Sigmoid colon (tissue), 7 donors: Measurements from ENCODE around the gene JAKMIP2. TPM values are rescaled to one million over a fixed set of nuclear protein-coding genes. Genes with fewer than 3 reads are reported as not detected.
A peak's percentile ranks its signal among the peaks of the same experiment; 100 is the strongest.

Source experiments
- DNase-seq: peaks from one replicate; pipeline ENCODE4 v3.0.0-alpha.2; 2019
- H3K27ac ChIP-seq, 4 donors: fragments of 200-600 bp; sonication (generic); one replicate each; pipeline ENCODE4 v1.5.1; 2016 to 2019; ENCODE audit warnings: mild to moderate bottlenecking in 1 of 4
- H3K27me3 ChIP-seq, 3 donors: fragments of 200-600 bp; sonication (generic); one replicate each; pipeline ENCODE4 v1.5.1; 2019; ENCODE audit warnings: mild to moderate bottlenecking in 1 of 3
- H3K36me3 ChIP-seq, 4 donors: fragments of 200-600 bp; sonication (generic); one replicate each; pipeline ENCODE4 v1.5.1; 2016 to 2019
- H3K4me1 ChIP-seq, 4 donors: fragments of 200-600 bp; sonication (generic); one replicate each; pipeline ENCODE4 v1.5.1; 2017 to 2019
- H3K4me3 ChIP-seq, 4 donors: fragments of 200-600 bp; sonication (generic); one replicate each; pipeline ENCODE4 v1.5.1; 2017 to 2019; ENCODE audit warnings: mild to moderate bottlenecking in 2 of 4, moderate library complexity in 1 of 4
- H3K9me3 ChIP-seq, 4 donors: fragments of 200-600 bp in 3 of 4; sonication (generic) in 3 of 4; one replicate each; pipeline versions ENCODE4 v1.5.1 to v1.6.1; 2013 to 2019
- CTCF ChIP-seq, 4 experiments: fragments of 450-650 bp in 3 of 4; fragments of 200-600 bp in 1 of 4; IDR thresholded peaks; one replicate each; pipeline ENCODE4 v1.5.1; 2016 to 2019; ENCODE audit warnings: antibody characterized with exemption in 4 of 4, mild to moderate bottlenecking in 3 of 4, moderate library complexity in 2 of 4
- EP300 ChIP-seq, 4 donors: sonication (generic); formaldehyde crosslinking; IDR thresholded peaks; one replicate each; pipeline ENCODE4 v1.6.1; 2017; ENCODE audit warnings: antibody characterized with exemption in 4 of 4
- POLR2A ChIP-seq, 2 donors: fragments of 450-650 bp; IDR thresholded peaks; one replicate each; pipeline ENCODE4 v1.6.1; 2016; ENCODE audit warnings: antibody characterized with exemption in 2 of 2, mild to moderate bottlenecking in 2 of 2, moderate library complexity in 2 of 2
- POLR2AphosphoS5 ChIP-seq, 4 donors: sonication (generic); formaldehyde crosslinking; IDR thresholded peaks; one replicate each; pipeline ENCODE4 v1.6.1; 2017; ENCODE audit warnings: antibody characterized with exemption in 4 of 4
- WGBS, 2 donors: extraction: QIAGEN DNeasy Blood & Tissue Kit; methylation state at CpG; one replicate each; pipeline ENCODE4 v1.1.7; 2013; 5-methylcytosine and 5-hydroxymethylcytosine counted together
- intact Hi-C: fragments of 100-400 bp; cut with DNase I; formaldehyde crosslinking; loops from one replicate; pipeline ENCODE4 v1.15.1; 2023
- polyA plus RNA-seq, 3 donors: library from polyadenylated mRNA; stranded (reverse); fragments of 200-250 nt; gene quantifications; one replicate each; pipeline ENCODE4 v1.2.3, GENCODE V29; 2013
- total RNA-seq, 4 donors: library from RNA; depleted of rRNA; stranded (reverse); fragments of >200 nt; gene quantifications; one replicate each; pipeline ENCODE4 v1.1.0, GENCODE V29; 2016
- donor health status: healthy with polysubstance abuse.
- donor health status: Bipolar disorder and iron deficiency.
- donor health status: healthy.

JAKMIP2 gene
- total and polyA plus RNA-seq, 7 donors: under 0.01 to 8.9 (median 2.8) TPM; not detected in 1

DNA sequence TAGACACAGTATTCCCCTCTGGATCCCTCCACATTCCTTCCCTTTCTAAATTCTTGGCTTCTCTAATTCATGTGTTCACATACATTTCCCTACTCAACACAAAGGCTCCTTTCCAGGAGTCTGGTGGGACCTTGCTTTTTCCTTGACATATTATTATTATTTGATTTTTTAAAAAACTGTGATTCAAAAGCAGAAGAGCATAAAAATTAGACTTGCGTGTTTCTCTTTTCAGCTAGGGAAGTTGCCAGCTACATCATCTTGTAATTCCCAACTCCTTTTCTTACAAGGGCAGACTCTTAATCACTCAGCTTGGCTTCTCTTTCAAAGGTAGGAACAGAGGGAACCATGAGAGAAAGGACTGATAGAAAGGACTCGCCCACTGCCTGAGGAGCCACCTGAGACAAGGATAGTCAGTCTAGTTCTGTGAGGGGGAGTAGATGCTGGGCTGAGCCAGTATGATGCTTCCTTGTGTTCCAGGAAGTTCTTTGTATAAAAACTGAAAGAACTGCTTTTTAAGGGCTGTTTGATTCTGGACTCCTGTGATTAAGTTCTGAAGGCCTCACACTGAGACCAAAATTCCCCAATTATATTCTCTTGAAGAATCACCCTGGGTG is 221.7 kb downstream of the JAKMIP2 start:
- 65 to 83% methylated on average over 2 of the region's 2 CpGs for WGBS, 2 donors
- no peak overlapping the region for H3K4me3 ChIP-seq
- no peaks in the 10 kb centered on the region for H3K9me3 ChIP-seq
- no peaks in the 10 kb centered on the region for H3K36me3 ChIP-seq
- H3K4me1 ChIP-seq: peaks cover 0 to 21% (median 15%) of the 10 kb centered on the region in 4 donors
- no peak for DNase-seq
- H3K27me3 ChIP-seq: no peaks in the 10 kb centered on the region
- H3K27ac ChIP-seq: no peak overlapping the region
- intact Hi-C loops: loop anchor here (5.0 kb wide), 1 partner anchor 169 kb away; no protein-coding TSS in a partner anchor
- TF ChIP-seq POLR2A (IDR thresholded peaks at IDR 0.05): no peak
- no peak for TF ChIP-seq POLR2AphosphoS5 (IDR thresholded peaks at IDR 0.05)
- TF ChIP-seq CTCF (IDR thresholded peaks at IDR 0.05): no peak

DNA sequence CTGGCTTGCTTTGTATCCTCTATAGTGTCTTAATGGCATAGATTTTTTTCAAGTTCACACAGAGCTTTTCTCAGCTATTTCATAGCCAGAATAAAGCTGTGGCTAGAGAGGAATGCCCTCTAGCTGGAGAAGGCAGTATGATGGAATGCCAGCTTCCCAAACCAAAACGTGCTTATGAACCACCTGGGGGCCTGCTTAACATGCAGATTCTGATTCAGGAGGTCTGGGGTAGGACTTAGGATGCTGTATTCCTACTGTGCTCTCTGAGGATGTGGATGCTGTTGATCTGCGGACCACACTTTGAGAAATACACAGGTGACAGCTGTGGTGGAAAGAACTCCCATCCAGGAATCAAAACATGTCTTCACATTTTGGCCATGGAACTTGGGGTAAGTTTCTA is 222.8 kb downstream of the JAKMIP2 start:
- Histone ChIP-seq H3K4me1 (peaks cover 0 to 29% (median 26%) of the 10 kb centered on the region in 4 donors), H3K4me3 (no peak overlapping the region), H3K9me3 (no peaks in the 10 kb centered on the region), H3K36me3 (no peaks in the 10 kb centered on the region), H3K27me3 (no peaks in the 10 kb centered on the region), H3K27ac (no peak overlapping the region)
- no peak for DNase-seq
- intact Hi-C loops: loop anchor here (1.0 to 5.0 kb wide), 5 partner anchors 49 to 335 kb away; partner anchors contain the start of gene DPYSL3
- WGBS, 2 donors: 52 to 54% methylated on average over 2 of the region's 2 CpGs
- TF ChIP-seq POLR2A (IDR thresholded peaks at IDR 0.05) (no peak), EP300 (IDR thresholded peaks at IDR 0.05) (no peak), CTCF (IDR thresholded peaks at IDR 0.05) (no peak), POLR2AphosphoS5 (IDR thresholded peaks at IDR 0.05) (no peak)

DNA sequence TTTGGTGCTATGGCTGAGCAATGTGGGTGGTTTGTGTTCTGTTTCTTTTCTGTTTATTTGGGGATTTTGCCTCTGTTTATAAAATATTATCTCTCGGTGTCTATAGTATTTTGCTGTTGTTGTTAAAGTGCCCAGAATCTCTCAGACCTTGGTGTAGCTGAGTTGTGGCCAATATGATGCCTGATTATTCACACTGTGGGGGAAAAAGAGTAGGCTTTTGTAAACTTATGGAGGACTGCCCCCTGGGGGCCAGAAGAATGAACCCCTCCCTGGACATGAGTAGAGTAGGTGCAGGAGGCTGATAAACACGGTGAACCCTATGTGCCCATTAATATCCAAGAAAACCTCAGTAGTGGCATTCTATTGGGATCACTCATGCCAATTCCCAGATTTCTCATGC is 223.7 kb downstream of the JAKMIP2 start:
- WGBS, 2 donors: 36 to 40% methylated on average over 2 of the region's 2 CpGs
- Histone ChIP-seq H3K4me1 (peaks cover 0 to 34% (median 31%) of the 10 kb centered on the region in 4 donors), H3K4me3 (no peak overlapping the region), H3K27me3 (no peaks in the 10 kb centered on the region), H3K27ac (peak overlapping the region; percentile 48 to 92 (median 66)), H3K9me3 (no peaks in the 10 kb centered on the region), H3K36me3 (no peaks in the 10 kb centered on the region)
- peak in 2 of 4 donors; percentile 8 to 29 for TF ChIP-seq POLR2AphosphoS5 (IDR thresholded peaks at IDR 0.05)
- TF ChIP-seq EP300 (IDR thresholded peaks at IDR 0.05): no peak
- TF ChIP-seq CTCF (IDR thresholded peaks at IDR 0.05): peak; percentile 56 to 77 (median 72)
- no peak for TF ChIP-seq POLR2A (IDR thresholded peaks at IDR 0.05)
- intact Hi-C loops: loop anchor here (1.0 to 5.0 kb wide), 4 partner anchors 48 to 334 kb away; partner anchors contain the start of gene DPYSL3
- DNase-seq: peak; percentile 85

DNA sequence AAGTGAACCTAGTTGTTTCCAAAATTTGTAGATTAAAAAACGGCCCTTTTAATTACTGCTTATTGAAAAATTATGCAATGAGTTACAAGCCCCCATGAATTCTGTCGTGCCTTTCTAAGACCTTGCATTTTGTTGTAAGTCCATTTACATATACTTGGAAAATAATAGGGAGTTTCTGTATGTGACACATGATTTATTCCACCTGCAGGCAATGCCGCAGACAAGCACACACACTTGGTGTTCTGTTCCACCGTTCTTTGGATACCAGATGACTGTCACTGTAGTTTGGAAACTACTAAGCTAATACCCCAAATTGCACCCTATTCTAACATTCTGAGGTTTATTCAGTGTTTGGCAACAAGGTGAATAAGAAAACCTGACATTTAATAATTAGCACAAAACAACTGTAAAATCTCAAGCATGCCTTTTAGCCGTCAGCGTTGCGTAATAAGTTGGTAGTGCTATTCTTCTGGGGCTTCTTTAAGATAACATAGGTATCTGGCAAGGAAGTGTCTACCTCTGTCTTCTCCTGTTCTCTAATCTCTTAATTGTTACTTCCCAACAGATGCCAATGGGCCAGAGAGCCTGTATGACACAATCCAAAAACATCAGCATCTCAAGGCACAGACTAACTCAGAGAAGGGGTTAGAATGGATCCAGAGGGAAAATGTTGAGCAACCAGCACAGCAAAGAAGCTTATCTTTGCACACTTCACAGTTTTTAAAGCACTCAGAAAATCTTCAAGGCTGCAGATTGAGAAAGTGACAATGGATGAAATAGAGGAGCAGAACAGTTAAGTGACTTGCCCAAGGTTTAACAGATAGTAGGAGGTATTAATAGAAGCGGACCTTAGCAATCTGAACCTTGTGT is 224.4 kb downstream of the JAKMIP2 start:
- no peak for DNase-seq
- H3K9me3 ChIP-seq: no peaks in the 10 kb centered on the region
- H3K27me3 ChIP-seq: no peaks in the 10 kb centered on the region
- peak overlapping the region; percentile 48 to 92 (median 66) for H3K27ac ChIP-seq
- 84 to 87% methylated on average over 8 of the region's 8 CpGs for WGBS, 2 donors
- H3K4me3 ChIP-seq: no peak overlapping the region
- peaks cover 0 to 41% (median 38%) of the 10 kb centered on the region in 4 donors for H3K4me1 ChIP-seq
- no peak for TF ChIP-seq EP300 (IDR thresholded peaks at IDR 0.05)
- TF ChIP-seq POLR2A (IDR thresholded peaks at IDR 0.05): no peak
- no peak for TF ChIP-seq POLR2AphosphoS5 (IDR thresholded peaks at IDR 0.05)
- no peak for TF ChIP-seq CTCF (IDR thresholded peaks at IDR 0.05)
- intact Hi-C loops: loop anchor here (2.0 to 5.0 kb wide), 3 partner anchors 47 to 333 kb away; partner anchors contain the start of gene DPYSL3
- no peaks in the 10 kb centered on the region for H3K36me3 ChIP-seq
